Right lobe of liver (tissue), 4 donors: Measurements from ENCODE around the gene PRSS12.

ENCODE experiments used
- CTCF ChIP-seq, 4 donors: fragments of 200-600 bp in 3 of 4; fragments of 450-650 bp in 1 of 4; IDR thresholded peaks; one replicate each; pipeline versions ENCODE4 v1.5.1 to v1.8.0; 2016 to 2022; ENCODE audit warnings: antibody characterized with exemption in 4 of 4, mild to moderate bottlenecking in 2 of 4
- POLR2A ChIP-seq: fragments of 450-650 bp; IDR thresholded peaks from one replicate; pipeline ENCODE4 v1.6.1; 2017; ENCODE audit warnings: antibody characterized with exemption, mild to moderate bottlenecking
- donor health status: DM: no; HTN: no; CAD: no.
- donor health status: DM: no; HTN: no; CAD: no.
- donor health status: DM: no; HTN: yes; CAD: no.

- TF ChIP-seq CTCF (IDR thresholded peaks at IDR 0.05) (no peak), POLR2A (no peak)
These were observed 72.8 kb downstream of the PRSS12 start for GRCh38 chr4:118279920-118280432.
